Measurements from ENCODE around the gene TENT4B.

TENT4B gene

DNA sequence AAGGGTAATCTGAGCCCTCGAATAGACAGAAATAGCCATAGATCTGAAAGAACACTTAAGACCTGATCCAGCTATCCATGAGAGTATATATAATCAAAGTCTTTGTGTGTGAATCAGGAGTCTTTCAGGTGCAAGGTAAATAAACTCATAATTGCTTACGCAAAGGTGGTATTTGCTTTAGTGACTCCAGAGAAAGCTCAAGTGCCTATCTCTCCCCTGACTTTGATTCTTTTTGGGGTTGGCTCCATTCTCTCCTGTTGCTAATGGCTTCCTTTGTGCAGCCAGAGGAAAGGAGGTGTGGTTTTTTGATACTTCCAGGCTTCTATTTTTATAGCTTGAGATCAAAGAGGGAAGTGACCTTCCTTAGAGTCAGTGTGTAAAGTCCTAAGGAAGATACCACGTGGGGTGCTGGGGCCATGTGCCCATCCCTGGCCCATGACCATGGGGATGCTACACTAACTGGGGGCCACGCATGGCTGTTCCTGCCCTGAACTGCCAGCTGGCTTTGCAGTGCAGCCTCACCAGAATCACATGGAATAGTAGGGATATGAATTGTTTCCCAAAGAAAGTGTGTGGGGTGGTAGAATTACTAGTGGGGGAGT, 45.8 kb downstream of the TENT4B start:
- DNase-seq, result peak; percentile 40

DNA sequence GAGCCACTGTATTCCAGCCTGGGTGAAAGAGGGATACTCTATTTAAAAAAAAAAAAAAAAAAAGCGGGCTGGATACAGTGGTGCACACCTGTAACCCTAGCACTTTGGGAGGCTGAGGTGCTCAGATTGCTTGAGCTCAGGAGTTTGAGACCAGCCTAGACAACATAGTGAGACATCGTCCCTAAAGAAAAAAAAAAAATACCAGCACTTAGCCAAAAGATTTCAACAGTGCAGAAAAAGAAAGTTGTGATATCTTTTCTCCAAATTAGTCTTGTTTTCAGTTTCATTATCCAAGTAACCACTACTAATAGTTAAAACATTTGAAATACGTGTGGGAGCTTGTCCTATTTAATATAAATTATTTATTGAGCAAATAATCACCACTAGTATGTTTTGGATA, 48.7 kb downstream of the TENT4B start:
- DNase-seq, result no peak

DNA sequence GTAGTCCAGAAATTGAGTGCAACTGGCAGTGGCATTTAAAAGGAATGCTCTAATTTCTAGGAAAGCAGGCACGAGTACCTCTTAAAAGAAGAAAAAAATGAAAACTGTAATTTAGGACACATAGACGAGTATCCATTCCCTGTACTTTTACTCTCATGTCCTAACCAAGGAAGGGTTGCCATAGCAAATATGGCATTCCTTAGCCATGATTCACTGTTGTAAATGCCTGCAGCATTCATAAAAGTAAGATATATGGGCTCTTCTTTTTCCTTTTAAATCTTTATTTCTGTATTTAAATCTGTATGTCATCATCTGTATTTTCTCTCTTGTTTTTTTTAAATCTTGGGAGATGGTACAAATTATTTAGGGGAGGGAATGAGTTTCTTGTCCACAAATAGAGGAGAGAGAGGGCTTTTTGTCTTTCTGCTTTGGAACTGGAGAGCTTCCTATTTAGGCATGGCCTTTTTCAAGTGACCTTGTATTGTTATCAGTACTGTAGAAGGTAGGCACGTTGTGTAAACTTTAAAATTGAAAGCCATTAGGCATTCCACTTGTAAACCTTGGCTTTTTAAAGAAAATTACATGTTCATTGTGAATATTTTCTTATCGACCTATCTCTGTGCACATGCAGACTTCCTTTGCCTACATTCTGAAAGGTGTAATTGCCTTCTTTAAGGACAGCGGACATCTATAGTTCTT, 50.0 kb downstream of the TENT4B start:
- no peak for DNase-seq

DNA sequence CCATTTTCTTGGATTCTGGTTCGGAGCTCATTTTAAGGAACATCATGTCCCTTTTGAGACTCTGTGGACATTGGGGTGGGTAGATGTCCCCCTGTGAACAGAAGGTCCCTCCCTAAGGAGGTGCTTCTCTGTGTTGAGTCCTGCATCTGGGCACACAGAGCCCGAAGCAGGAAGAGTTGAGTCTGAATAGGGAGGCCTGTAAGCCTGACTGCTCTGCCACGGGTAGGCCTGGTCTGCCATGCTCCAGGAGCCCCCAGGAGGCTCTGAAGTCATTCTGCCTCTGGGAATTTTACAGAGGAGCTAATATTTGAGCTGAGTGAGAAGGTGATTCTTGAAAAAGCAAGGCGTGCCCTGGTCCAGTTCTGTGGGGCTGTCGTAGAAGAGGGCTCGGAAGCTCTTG, 50.6 kb downstream of the TENT4B start:
- DNase-seq, result no peak

DNA sequence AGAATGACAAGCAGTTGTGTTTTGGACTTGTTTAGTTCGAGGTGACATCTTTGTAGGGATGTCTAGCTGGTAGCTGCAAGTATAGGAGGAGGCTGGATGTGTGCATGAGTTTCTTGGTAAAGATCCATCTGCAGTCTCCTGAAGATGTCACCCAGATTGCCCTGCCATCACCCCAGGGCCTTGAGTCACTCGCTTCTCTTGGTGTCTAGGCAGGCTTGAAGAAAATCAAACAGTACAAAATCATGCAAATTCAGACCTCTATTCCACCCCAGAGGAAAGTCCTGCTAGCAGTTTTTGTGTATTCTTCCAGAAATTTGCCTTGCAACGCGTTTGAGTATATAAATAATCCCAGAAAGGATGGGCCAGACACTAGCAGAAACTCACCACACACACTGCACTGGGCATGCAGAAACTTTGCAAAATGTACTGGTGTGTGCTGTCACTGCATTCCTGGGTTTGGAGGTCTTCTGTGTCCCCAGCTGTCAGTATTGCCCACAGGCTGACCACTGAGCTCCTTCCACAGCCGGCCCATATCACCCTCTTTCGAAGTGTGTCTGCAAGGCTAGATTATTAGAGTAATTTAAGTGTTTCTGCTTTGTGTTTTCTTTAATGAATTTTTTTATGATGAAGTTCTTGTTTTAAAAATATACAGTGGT, 51.5 kb downstream of the TENT4B start:
- no peak for DNase-seq

DNA sequence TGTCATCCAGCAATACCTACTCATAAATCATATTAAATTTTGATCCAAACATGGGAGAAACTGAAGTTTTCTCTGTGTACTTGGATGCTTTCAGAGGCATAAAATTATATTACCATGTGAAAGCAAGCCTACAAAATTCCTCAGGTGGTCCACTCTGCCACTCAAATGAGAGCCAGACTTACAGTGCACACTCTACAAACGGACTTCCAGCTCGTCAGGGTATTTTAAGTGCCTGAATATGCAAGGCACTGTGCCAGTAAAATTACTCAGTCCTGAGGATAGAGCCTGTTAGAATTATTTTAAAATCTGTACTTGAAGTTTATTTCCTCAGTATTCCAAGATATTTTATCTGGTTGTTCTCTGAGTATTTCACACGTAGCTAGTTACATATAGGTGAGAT, 54.5 kb downstream of the TENT4B start:
- no peak for DNase-seq

DNA sequence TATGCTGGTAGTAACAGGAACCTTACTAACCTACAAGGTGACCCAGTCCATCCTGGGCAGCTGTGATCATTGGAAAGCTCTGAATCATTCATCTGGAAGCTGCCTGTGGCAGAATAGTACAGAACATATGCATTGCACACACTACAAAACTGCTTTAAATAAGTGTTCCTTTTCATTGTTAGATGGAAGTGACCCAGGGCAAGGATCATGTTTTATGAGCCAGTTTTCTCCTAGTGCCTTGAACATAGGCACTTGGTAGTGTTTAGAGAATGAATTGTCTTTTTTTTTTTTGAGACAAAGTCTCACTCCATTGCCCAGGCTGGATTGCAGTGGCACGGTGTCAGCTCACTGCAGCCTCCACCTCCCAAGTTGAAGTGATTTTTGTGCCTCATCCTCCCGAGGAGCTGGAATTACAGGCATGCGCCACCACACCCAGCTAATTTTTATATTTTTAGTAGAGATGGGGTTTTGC, 55.4 kb downstream of the TENT4B start:
- no peak for DNase-seq

DNA sequence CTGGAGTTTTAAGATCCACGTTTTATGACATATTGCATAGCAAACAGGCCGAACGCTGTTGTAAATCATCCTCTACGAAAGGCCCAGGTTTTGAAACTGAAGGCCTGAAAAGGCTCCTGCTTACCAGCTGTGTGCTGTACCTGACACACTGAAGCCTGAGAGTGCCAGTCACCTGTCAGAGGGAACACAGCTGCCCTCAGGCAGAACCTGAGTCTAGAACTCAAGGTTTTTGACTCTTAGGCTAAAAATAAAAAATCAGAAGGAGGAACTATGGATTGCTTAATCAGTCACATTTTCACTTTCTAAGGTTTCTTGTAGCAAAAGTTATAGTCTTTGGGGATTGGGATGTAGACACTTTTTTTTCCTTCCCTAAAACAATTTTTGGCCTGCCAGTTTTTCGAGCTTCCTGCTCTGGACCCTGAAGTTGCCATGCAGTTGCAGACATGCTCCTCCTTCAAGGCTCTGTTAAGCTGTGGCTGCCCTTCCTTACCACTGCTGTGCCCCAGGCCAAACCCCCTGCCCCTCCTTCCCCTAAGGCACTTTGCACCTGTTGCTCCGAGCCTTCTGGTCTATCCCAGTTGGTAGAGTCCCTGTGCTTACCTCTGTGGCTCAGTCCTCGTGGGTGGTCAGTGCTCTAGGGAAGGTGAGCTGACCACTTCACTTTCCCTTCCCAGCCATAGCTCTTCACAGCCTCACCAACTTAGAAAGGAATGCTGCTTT, 56.6 kb downstream of the TENT4B start:
- no peak for DNase-seq

DNA sequence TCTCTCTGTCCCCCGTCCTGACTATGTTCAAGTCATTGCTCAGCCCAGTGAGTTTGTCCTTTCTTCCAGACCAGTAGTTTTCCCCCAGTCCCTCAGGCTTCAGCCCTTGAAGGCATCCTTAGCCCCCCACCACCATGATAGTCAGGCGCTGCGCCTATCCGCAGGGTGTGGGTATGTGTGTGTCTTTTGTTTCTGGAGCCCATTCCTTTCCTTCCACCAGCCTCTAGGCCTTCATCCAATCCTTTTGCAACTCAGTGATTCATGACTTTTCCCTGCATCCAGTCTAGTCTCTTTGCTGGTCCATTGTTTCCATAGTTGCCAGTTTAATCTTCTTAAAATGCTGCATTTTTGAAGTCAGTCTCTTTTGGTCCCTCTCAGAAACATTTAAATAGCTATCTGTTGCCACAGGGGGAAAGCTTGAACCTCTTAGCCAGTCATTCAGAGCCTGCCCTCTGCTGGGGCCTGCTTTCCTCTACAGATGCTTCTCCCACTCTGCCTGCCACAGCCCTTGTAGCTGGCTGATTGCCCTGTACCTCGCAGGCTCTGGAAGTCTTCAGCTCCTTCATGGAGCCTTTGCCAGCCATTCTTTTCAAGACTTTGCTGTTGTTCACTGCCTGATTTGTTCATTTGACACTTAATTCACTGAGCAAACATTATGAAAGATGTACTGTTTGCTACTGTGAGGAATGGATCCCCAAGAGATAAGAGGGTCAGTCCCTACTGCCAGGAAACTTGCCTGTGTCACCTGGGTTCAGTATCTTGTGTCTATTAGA, 57.3 kb downstream of the TENT4B start:
- peak; percentile 40 for DNase-seq

DNA sequence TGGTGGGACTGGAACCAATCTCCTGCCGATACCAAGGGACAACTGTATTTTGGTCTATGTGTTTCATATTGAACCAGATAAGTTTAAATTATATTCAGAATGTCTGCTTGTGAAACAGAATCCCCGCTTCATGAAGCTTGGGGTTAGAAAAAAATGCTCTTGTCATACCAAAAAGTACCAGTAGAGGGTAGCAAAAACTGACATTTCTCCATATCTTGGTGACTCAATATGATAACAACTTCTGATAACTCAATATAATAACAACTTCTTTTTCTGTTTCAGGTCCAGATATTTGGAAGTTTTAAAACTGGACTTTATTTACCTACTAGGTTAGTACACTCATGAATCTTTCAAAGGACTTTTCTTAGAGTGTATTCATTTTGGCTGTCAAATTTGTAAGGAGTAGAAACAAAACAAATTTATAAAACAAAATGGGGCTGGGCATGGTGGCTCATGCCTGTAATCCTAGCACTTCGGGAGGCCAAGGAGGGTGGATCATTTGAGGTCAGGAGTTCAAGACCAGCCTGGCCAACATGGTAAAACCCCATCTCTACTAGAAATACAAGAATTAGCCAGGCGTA, 60.9 kb downstream of the TENT4B start:
- peak; percentile 31 for DNase-seq

DNA sequence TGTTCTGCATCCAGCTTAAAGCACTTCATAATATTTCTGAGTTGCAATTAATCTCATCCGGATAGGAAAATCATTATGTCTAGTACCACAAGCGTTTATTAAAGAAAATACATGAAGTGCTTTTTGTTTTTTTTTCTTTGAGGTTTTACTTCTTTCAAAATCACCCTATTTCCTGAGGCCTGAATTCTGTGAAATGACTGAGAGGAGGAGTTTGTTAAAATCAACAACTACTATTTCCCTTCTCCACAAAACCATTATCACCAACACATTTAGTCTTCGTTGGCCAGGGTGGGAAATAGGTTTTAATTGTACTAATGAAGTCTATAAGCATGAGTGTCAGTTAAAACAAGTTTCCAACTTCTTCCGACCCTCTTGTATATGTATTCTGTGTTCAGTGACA, 62.6 kb downstream of the TENT4B start:
- no peak for DNase-seq

DNA sequence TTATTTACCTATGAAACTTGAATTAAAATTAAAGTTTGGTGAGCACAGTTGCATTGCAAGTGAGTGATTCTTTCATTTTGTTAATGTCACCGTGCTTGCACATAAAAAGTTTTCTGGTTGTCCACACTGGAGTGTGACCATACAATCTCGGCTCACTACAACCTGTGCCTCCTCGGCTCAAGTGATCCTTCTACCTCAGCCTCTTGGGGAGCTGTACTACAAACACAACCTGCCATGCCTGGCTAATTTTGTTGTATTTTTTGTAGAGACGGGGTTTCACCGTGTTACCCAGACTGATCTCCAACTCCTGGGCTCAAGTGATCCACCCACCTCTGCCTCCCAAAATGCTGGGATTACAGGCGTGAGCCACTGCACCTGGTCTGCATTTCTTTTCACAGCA, 63.1 kb downstream of the TENT4B start:
- DNase-seq, result no peak

DNA sequence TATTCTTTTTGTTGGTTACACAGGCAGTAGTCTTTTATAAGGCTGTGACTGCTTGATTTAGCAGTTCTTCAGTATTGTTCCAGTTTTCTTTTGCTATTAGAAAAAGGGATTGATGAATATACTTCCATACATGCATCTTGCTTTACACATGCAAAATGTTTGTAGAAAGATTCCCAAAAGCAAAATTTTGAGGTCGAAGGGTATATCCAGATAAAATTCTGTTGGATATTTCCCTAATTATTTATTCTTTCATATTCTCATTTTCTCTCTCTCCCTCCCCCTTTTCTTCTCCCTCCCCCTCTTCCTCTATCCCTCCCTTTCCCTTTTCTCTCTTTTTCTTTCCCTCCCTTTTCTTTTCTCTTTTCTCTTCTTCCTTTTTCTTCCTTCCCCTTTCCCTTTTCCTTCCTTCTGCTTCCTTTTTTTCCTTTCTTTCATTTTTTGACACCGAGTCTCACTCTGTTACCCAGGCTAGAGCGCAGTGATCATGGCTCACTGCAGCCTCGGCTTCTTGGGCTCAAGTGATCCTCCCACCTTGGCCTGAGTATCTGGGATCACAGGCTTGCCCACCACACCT, 66.4 kb downstream of the TENT4B start:
- DNase-seq, result no peak

DNA sequence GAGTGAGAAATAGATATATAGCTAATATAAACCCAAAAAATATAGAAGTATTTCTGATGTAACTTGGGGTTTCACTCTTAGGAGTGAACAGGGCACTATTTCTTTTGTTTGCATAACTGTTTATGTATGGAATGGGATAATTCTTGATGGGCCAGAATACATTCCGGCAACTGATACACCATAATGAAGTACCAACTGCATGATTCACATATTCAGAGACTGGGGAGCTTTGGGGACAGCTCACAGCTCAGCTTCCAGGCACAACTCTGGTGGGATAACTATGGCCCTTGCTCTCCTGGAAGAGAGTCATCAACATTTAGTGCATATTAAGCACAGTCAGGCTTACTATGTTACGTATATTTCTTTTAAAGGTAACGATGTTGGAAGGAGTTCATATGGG, 71.2 kb downstream of the TENT4B start:
- DNase-seq, result no peak

DNA sequence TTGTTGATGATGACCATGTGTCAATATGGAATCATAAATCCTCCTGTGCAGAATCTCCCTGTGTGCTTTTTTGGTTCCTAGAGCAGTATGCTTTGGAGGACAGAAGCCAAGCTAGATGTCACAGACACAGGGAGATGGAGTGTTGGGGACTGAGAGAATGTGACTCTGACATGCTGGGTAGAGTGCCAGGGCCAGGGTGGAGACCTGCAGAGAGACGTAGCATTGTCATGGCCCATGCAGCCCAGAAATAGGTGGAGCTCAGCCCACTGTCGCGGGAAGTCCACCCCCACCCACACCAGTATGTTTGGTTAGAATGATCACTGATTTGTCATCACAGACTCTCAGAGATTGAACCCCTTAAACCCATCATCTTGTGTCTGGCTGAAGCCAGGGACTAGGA, 74.0 kb downstream of the TENT4B start:
- no peak for DNase-seq

DNA sequence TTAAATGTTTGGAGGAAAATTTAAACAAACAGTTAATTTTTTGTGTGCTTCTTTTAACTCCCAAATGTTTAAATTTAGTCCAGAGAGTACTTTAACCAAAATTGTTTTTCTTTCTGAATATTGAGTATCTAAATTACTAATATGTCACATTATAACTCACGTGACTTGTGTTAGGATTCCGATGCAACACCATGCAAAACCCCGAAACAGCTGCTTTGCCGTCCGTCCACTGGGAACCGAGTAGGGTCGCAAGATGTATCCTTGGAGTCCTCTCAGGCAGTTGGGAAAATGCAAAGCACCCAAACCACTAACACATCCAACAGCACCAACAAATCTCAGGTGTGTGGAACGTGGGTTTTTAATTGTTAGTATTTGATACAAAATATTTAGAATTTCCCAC, 74.6 kb downstream of the TENT4B start:
- DNase-seq, result no peak

DNA sequence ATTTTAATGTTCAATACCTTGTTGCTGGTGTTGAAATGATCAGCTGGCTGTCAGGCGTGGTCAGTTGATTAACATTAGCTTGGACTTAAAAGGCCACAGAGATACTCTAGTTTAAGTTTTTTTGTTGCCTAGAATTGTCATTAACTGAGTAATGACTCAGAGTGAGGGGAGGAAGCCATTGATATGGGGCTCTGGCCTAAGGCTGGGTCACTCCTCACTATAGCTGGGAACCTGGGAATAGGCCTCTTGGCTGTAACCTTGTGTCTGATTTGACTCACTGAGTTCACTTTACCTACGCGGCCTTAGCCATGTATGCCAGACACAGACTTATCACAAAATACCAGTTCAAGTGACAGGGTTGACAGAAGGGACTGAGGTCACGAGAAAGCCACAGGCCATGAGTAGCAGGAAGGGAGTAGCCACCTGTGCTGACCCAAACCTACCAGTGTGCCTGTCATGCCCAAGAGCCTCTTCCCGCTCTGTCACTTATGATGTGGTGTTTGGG, 75.3 kb downstream of the TENT4B start:
- no peak for DNase-seq

DNA sequence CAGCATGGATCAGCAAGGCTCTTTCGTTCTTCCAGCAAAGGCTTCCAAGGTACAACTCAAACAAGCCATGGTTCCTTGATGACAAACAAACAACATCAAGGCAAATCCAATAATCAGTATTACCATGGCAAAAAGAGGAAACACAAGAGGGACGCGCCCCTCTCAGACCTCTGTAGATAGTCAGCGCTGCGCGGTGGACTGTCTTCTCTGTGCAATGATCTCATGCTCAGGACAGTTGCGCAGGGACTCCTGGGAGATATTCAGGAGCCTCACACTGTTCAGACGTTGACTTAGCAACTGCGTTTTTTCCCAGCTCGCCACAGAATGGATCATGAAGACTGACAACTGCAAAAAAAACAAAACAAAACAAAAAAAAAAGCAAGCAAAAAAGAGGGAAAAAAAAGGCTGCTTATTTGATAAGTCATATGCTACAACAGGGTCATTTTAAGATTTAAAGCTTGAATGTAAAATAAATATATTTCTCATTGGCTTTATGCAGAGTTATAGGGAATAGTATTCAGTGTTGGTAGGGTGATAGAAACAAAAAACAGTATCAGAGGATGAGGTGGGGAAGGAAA, 76.1 kb downstream of the TENT4B start:
- no peak for DNase-seq

DNA sequence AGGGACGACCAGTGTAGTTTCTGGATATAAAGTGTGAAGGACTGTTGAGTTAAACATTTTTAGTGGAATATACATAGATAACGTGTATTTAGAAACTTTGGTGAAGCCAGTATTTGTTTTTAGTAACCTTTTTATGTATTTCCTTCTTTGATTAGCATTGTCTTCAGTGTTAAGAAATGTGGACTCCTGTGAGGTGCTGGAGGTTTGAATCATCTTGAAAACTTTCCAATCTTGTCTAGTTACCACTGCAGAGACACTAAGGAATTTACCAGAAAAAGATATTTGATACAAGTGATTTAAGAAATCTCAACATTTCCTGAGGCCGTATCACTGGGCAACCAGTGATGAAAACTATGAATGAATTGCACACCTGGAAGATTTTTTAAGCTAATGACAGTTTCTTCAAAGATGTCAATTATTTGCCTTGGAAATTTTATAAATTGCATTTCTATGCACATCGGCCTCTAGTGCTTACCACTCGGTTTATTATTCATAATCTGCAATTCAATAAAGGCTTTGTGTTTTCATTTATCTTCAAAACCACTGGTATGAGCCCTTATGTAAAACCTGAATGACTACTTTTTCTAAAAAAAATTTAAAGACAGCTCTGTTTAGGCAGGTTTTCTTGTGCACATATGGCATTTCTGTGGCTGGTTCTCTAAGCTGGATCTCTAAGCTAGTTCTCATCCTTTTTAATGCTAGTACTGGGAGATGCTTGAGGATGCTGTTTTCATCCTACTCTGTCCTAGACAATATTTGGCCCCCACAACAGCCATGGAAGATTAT, 81.9 kb downstream of the TENT4B start:
- no peak for DNase-seq

DNA sequence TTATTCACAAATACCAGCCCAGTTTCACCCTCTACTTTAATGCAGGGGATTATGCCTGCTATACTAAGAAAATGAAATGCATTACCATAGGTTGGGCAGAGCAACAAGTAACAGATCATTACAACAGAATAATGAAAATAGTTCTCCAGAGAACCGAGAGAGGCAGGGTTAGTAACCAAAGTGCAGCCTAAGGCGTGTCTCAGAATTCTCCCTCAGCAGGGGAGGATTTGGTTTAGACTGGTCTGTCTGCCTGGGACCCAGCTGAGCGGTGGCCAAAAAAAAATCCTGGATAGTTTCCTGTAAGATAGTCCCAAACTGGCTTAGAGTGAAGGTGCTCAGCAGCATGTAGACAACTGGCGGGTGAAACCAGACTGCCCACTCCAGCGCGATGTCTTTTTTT, 82.5 kb downstream of the TENT4B start:
- no peak for DNase-seq

DNA sequence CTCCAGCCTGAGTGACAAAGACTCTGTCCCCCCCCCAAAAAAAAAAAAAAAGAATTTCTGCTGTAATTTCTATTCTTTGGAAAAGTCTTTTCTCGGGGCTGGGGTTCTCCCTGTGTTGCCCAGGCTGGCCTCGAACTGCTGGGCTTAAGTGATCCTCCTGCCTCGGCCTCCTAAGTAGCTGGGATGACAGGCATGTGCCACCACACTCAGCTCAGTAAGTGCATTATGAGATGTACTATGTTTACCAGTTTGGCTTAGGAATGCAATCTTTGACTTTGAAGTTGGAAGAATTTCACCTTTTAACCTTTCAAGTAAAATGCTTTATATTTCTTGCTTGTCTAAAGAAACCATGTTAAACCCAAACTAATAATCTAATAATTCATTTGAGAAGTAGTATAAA, 85.2 kb downstream of the TENT4B start:
- no peak for DNase-seq
